KOPT-K1 (cell line): ENCODE data around the gene TMEM51.

Experiments used
- H3K27ac ChIP-seq: fragments of 200-600 bp; sonication (generic); 2 replicates; pipeline ENCODE4 v1.5.1; 2016; ENCODE audit warnings: antibody characterized with exemption, mild to moderate bottlenecking, low read depth, low read length; ENCODE audit not compliant: poor library complexity, severe bottlenecking
- H3K36me3 ChIP-seq: fragments of 200-600 bp; sonication (generic); 2 replicates; pipeline ENCODE4 v1.5.1; 2017; ENCODE audit warnings: antibody characterized with exemption, mild to moderate bottlenecking, low read length, moderate library complexity; ENCODE audit not compliant: insufficient read depth
- H3K9me3 ChIP-seq: fragments of 200-600 bp; sonication (generic); 2 replicates; pipeline ENCODE4 v1.5.1; 2017; ENCODE audit warnings: antibody characterized with exemption, low read length, mild to moderate bottlenecking; ENCODE audit not compliant: insufficient read depth, poor library complexity, severe bottlenecking

Gene TMEM51, protein sequence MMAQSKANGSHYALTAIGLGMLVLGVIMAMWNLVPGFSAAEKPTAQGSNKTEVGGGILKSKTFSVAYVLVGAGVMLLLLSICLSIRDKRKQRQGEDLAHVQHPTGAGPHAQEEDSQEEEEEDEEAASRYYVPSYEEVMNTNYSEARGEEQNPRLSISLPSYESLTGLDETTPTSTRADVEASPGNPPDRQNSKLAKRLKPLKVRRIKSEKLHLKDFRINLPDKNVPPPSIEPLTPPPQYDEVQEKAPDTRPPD

DNA sequence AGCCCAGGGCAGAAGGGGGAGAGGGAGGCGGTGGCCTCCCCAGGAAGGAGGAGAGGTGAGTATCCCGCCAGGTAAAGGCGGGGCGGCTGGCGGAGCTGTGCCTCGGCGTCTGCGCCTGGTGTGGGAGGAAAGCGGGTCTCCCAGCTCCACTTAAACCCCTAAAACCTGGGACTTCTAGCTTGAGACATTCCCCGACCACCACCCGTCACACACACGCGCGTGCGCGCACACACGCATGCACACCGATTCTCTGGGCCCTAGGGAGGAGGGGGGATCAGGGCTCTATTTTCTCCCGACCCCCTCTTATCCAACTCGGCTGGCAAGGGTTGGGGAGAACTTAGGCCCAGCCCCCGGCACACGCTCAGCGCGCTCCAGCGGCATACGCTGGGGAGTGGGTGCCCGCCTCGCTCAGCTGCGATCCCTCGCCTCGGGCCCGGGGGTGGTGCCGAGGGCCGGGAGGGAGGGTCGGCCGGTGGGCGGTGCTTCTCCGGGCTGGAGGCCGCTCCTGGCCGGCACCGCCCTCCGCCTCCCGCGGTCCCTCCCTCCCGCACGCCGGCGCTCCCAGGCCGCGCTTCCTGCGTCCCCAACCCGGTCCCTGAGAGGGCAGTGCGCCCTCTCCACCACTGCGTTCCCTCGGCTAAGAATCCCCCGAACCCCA lies at the start of gene TMEM51:
Gene TMEM51, plus strand, starts transcription at position 564 of the 658 bp plus-strand sequence. CDS start 61,341 bp downstream, outside the sequence.
- Histone ChIP-seq H3K27ac (no peak within 1 kb of the TSS), H3K9me3 (peaks cover 4% of the 10 kb centered on the region), H3K36me3 (no peaks in the 10 kb centered on the region)

GRCh38 chr1:15103906-15104305 lies 49.6 kb upstream of the TMEM51 start:
- no peaks in the 10 kb centered on the region for H3K36me3 ChIP-seq
- no peak overlapping the region for H3K27ac ChIP-seq
- no peaks in the 10 kb centered on the region for H3K9me3 ChIP-seq

GRCh38 chr1:15104768-15105167 lies 48.8 kb upstream of the TMEM51 start:
- Histone ChIP-seq H3K9me3 (no peaks in the 10 kb centered on the region), H3K36me3 (no peaks in the 10 kb centered on the region), H3K27ac (no peak overlapping the region)

DNA sequence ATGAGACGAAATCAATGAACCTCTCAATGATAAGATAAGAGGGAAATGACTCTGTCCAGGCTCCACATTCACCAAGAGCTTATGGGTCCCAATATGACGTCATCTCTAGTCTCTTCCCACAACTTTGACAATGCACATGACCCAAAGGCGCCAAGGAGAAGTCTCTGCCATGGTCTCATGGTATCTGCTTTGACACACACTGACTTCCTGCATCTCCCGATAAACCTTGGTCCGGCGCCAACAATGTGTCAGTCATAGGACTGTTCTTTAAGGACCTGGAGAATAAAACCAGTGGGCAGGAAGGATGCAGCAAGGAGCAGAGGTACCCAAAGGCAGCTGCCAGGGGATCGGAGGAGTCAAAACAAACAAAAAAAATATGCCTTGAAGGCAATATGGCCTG lies 46.9 kb upstream of the TMEM51 start:
- H3K27ac ChIP-seq, result no peak overlapping the region
- no peaks in the 10 kb centered on the region for H3K9me3 ChIP-seq
- H3K36me3 ChIP-seq, result no peaks in the 10 kb centered on the region

DNA sequence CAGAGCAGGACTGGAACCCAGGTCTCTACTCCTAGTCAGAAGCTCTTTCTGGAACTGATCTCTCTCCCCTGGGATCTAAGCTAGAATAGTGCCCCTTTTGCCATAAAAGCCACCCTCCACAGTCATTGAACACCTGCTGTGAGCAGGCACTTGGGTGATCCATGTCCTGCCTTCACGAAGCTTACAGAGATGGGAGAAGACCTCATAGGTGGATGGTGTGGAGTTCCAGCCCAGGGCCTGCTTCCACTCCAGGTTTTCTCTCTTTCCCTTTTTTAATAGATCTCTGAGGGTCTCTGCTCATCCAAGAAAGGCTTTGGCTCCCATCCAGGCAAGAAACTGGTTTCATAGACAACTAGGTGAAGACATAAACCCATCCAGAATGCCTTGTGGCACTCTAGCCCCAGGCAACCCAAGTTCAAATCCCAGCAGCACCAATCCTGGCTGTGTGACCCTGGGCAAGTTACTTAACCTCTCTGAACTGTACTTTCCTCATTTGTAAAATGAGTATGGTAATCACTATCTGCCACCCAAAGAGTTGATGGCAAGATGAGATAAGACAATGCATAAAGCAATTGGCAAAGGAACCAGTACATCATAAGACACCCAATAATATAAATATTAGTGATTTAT lies 46.4 kb upstream of the TMEM51 start:
- no peaks in the 10 kb centered on the region for H3K36me3 ChIP-seq
- no peak overlapping the region for H3K27ac ChIP-seq
- H3K9me3 ChIP-seq, result no peaks in the 10 kb centered on the region

DNA sequence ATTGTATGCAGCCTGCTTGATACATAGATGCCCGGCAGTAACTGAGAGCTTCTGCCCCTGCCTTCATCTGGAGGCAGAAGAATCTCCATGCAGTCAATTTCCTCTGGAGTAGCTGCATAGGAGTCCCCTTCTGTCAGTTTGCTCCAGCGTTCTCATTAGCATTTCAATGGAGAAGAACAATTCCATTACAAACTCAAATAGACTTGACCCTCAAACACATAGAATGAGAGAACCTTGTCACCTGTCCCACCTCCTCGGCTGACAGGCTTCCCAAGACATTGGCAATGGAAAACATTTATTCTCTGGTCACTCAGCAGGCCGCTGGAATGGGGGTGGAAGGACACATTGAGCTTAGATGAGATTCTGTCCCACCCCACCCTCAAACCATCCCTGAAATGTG lies 45.6 kb upstream of the TMEM51 start:
- H3K27ac ChIP-seq, result no peak overlapping the region
- H3K36me3 ChIP-seq, result no peaks in the 10 kb centered on the region
- no peaks in the 10 kb centered on the region for H3K9me3 ChIP-seq

GRCh38 chr1:15110128-15110866 lies 43.2 kb upstream of the TMEM51 start:
- H3K9me3 ChIP-seq, result no peaks in the 10 kb centered on the region
- no peaks in the 10 kb centered on the region for H3K36me3 ChIP-seq
- H3K27ac ChIP-seq, result no peak overlapping the region

DNA sequence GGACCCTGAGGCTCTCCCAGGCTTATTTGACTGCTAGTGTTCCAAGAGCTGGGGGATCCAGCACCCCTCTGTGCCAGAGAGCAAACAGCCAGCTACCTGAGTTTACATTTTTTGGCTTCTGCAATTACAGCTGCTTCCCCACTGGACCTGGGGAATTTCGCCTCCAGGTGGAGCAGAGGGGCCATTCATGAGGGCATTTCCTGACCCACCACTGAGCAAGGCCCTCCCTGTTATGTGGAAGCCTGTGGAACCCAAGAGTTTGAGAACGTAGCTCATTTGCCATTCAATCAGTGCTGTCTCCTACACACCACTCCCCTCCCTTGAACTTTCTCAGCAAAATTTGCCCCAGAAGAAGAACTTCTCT lies 42.7 kb upstream of the TMEM51 start:
- Histone ChIP-seq H3K36me3 (no peaks in the 10 kb centered on the region), H3K9me3 (no peaks in the 10 kb centered on the region), H3K27ac (no peak overlapping the region)

DNA sequence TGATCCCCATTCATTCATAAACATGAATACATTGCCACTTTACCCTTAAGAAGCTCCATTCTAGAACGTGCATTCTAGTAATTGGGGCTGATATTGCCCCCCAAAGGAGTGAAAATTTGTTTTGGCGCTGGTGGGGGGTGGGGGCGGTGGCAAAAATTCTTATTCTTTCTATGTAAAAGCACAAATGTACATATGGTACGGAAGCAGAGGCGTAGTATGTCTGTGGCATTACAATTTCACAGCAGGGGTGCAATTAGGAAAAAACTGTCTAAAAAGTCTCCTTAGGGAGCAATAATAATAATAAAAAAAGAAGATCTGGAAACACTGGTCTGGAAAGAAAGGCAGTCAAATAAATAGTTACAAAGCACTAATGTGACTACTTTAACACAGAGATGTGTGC lies 40.4 kb upstream of the TMEM51 start:
- no peaks in the 10 kb centered on the region for H3K9me3 ChIP-seq
- H3K36me3 ChIP-seq, result no peaks in the 10 kb centered on the region
- H3K27ac ChIP-seq, result no peak overlapping the region

GRCh38 chr1:15114884-15115283 lies 38.7 kb upstream of the TMEM51 start:
- Histone ChIP-seq H3K36me3 (no peaks in the 10 kb centered on the region), H3K27ac (no peak overlapping the region), H3K9me3 (no peaks in the 10 kb centered on the region)

DNA sequence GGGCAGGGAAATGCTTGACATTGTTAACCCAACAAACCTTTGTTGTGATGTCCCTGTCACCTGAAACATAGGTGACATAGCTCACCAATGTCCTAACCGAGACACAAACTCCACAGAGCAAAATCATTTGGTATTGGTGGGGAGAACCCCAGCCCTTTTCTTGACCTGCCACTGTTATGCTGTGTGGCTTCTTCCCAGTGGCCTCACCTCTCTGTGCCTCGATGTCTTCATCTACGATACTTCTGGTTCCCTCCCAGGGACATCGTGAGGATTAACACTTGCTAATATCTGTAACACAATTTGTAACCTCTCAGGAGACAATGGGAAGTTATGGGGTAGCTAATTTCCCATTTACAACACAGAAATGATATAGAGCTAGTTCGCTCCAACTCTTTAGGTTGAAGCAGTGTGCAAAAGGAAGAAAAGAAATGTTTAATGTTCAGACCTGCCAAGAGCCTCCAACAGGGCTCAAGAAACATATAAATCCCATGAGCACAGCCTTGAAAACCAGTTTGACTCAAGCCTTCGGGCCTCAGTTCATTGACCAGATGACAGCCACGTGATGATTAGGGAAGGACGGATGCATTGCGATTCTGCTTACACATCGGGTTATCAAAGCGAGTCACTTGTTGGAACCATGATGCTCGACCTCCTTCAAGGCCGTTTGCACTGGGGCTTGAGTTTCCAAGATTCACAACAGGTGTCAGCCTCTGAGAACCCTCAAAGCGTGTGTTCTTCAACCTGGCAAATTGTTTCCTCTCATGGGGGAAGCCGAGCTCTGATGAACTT lies 37.8 kb upstream of the TMEM51 start:
- H3K9me3 ChIP-seq, result no peaks in the 10 kb centered on the region
- H3K36me3 ChIP-seq, result no peaks in the 10 kb centered on the region
- no peak overlapping the region for H3K27ac ChIP-seq

DNA sequence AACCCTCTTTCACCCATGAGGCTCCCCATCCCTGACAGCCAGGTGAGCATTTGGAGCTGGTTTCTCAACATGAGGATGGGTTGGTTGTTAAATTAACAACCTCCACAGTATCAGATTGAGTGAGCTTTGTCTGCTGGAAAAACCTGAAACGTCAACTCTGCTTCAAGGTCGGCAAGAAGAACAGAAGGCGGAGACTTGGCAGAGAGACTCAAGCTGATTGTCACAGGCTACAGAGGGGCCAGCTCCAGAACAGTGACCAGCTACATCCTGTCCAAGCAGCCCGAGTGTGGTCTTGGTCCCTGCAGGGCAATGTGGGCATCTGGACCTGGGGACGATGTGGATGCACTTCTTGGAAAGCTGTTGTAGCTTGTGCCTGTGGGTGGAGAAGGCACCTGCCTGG lies 36.6 kb upstream of the TMEM51 start:
- no peaks in the 10 kb centered on the region for H3K36me3 ChIP-seq
- no peak overlapping the region for H3K27ac ChIP-seq
- H3K9me3 ChIP-seq, result no peaks in the 10 kb centered on the region

DNA sequence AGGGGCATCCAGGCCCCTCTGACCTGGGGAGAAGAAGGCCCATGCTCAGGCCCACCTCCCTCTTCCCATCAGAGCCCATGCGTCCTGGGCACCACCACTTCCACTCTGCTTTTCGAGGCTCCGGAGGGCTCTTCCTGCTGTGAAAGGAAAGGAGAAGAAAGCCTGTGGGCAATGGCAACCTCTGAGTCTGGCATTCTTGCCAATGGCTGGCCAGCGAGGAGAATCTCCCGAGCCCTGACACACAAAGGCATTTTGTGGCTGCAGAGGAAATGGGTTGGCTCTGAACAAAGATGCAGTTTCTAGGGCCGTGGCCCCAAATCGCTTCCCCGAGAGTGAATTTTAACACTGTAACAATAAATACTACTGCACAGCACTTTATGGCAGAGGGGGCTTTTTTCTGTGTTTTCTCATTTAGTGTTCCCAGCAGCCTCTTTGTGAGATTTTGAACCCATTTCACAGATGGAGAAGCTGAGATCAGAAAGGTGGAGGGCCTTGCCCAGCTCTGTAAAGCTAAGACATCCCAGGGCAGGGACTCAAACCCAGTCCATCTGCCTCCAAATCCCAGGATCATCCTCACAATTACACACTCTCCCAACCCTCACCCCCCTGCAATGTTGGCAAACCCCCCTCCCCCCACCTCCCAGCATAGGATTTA lies 35.7 kb upstream of the TMEM51 start:
- Histone ChIP-seq H3K36me3 (no peaks in the 10 kb centered on the region), H3K9me3 (no peaks in the 10 kb centered on the region), H3K27ac (no peak overlapping the region)

DNA sequence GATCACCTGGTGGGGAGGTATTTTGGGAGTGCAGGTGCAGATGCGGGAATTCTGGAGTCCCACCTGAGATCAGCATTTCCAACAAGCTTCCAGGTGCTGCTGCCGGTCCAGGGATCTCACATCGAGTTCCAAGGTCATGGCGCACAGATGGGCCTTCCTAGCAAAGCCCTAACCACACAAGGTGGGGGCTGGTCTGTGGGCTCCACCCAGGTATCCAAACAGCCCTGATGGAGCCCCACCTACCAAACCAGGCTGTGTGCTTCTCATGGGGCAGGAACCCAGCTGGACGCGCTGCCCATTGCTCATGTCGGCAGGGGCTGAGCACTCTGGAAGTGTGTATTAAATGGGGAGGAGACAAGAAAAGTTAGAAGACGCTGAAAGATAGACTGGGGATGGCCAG lies 35.0 kb upstream of the TMEM51 start:
- Histone ChIP-seq H3K27ac (no peak overlapping the region), H3K9me3 (no peaks in the 10 kb centered on the region), H3K36me3 (no peaks in the 10 kb centered on the region)
